Measurements from ENCODE around the gene DENND4A. TPM values are rescaled to one million over a fixed set of nuclear protein-coding genes. Genes with fewer than 3 reads are reported as not detected.
"Not testable (repeated sequence)": the region's sequence is repeated elsewhere in the genome, so short reads cannot be mapped to it uniquely, and the experiment has no call there.

The DENND4A gene
- total RNA-seq, 1 donor from 2014 or later: 31.2 TPM

DNA sequence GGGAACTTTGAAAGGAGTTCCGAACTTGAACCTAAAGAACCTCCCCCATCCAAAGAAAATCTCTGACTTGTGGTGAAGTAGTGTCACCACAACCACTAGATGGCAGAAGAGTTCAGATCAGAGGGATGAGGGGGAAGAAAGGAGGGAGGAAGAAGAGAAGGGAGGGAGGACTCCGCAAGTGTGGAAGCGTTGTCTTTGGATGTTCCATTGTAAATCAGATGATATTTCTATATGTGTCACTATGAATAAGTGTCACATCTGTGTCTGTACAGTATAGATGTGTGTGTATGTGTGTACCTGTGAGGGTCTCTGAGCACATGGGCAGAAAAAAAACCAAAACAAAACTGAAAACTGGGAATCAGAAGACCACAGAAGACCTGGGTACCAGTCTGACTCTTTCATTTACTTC lies 153.4 kb downstream of the DENND4A start:
- intact Hi-C loops (cut with micrococcal nuclease): loop anchor here (1.0 kb wide), 2 partner anchors 191 to 219 kb away; no protein-coding TSS in a partner anchor

DNA sequence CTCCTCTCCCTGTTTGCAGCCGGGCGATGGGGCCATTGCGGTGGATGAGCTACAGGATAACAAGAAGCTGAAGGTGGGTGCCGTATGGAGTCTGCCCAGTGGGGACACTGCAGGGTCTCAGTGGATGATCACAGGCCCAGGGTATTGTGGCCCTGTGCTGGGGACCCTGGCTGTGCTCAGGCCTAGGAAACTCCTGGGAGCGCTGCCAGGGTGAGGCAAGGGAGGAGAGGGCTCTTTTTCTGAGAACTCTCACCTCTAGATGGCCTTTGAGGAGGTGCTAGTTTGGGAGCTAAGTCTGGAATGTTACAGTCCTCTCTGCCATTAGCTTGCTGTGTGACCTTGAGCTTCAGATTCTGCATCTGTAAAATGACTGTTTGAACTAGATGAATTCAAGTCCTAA lies 154.0 kb downstream of the DENND4A start:
- intact Hi-C loops (cut with micrococcal nuclease): loop anchor here (1.0 kb wide), 2 partner anchors 191 to 219 kb away; no protein-coding TSS in a partner anchor

- intact Hi-C loops (cut with micrococcal nuclease): no loop called here
Observed at GRCh38 chr15:65634356-65634755, 157.7 kb downstream of the DENND4A start.

DNA sequence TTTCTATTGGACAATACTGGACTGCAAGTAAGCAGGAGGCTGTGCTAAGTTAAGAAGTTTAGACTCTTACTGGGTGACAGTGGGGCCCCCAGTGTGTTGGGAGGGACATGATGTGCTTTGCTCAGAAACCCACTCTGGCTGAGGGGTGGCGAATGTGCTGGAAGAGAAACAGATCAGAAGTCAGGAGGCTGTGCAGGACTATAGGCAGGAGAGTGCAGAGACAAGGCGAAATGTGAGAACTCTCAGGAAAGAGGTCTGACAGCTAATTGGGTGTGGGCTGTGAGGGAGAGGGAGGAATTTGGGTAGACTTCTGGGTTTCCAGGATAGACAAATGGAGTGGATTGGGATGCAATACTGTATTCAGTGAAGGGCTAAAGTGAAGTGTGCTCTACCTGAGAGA lies 158.3 kb downstream of the DENND4A start:
- intact Hi-C loops (cut with micrococcal nuclease): no loop called here

GRCh38 chr15:65632780-65633375 lies 159.2 kb downstream of the DENND4A start:
- intact Hi-C loops (cut with micrococcal nuclease): no loop called here

GRCh38 chr15:65631503-65631902 lies 160.6 kb downstream of the DENND4A start:
- intact Hi-C loops (cut with micrococcal nuclease): no loop called here

- intact Hi-C loops (cut with micrococcal nuclease): no loop called here
Observed at GRCh38 chr15:65630760-65631159, 161.3 kb downstream of the DENND4A start.

- intact Hi-C loops (cut with micrococcal nuclease): no loop called here
Observed at GRCh38 chr15:65629548-65629947, 162.5 kb downstream of the DENND4A start.

- intact Hi-C loops (cut with micrococcal nuclease): no loop called here
Observed at GRCh38 chr15:65626856-65627255, 165.2 kb downstream of the DENND4A start.

GRCh38 chr15:65623103-65623502 lies 169.0 kb downstream of the DENND4A start:
- intact Hi-C loops (cut with micrococcal nuclease): no loop called here

DNA sequence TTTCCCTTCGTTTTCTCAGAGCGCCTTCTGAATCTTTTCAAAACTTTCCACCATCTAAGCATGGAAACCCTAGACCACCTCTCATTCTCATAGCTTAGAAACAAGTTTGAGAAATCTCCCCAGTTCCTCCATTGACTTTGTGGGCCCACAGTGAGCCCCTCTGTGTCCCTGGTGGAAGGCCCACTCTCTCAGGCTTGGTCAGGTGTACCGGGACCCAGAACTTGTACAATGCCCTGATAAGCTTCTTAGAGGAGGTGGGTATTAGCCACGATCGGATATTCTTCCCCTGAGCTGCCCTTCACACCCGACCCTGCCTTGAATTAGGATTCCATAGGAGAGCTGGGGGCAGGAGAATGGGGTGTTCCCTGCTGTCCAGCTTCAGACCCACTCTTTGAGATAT lies 170.5 kb downstream of the DENND4A start, which contains the start of gene SLC24A1:
Gene SLC24A1 (plus strand): TSS at position 301 of the 400 bp plus-strand sequence. CDS start 2,143 bp downstream, outside the sequence.
- intact Hi-C loops (cut with micrococcal nuclease): no loop called here

- intact Hi-C loops (cut with micrococcal nuclease): no loop called here
Observed at GRCh38 chr15:65620833-65621232, 171.3 kb downstream of the DENND4A start.

GRCh38 chr15:65619626-65620290 lies 172.3 kb downstream of the DENND4A start:
- intact Hi-C loops (cut with micrococcal nuclease): no loop called here

- intact Hi-C loops (cut with micrococcal nuclease): no loop called here
Observed at GRCh38 chr15:65618560-65619109, 173.5 kb downstream of the DENND4A start.

GRCh38 chr15:65615887-65616286 lies 176.2 kb downstream of the DENND4A start:
- intact Hi-C loops (cut with micrococcal nuclease): not testable (repeated sequence)

- intact Hi-C loops (cut with micrococcal nuclease): no loop called here
Observed at GRCh38 chr15:65612949-65613744, 178.9 kb downstream of the DENND4A start.

DNA sequence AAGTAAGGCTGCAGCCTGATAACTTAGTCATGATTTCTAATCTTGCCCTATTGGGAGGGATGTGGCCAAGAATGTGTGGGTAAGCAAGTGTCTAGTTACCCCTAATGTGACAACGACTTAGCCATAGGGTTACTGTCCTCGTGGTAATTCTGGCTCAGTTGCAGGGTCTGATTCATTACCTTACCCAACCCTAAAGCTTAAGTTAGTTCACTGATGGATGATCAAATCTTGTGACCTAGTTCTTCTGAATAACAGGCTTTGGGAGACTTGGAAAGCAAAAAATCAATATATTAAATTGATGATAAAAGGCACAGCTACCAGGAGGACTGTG lies 179.5 kb downstream of the DENND4A start:
- intact Hi-C loops (cut with micrococcal nuclease): no loop called here

GRCh38 chr15:65611888-65612615 lies 180.0 kb downstream of the DENND4A start:
- intact Hi-C loops (cut with micrococcal nuclease): loop anchor here (1.0 to 2.0 kb wide), 3 partner anchors 81 to 257 kb away; partner anchors contain the start of genes DPP8, HACD3 and RAB11A

- intact Hi-C loops (cut with micrococcal nuclease): loop anchor here (1.0 to 2.0 kb wide), 3 partner anchors 80 to 258 kb away; partner anchors contain the start of genes DPP8, HACD3 and RAB11A
Observed at GRCh38 chr15:65610871-65611718, 181.0 kb downstream of the DENND4A start, which contains the start of gene INTS14. TSS of gene INTS14 (minus strand) at chr15:65611131. CDS start at chr15:65607380, 3,751 bp downstream.

Data from T-helper 2 cell treated with Interferon-gamma antibody and Interleukin-4, amounts not matched to agents 100 ng/mL and 5 ng/mL, for 36 hours (primary cell).